Ovary (tissue), 9 donors: ENCODE measurements around the gene RFFL. TPM values are rescaled to one million over a fixed set of nuclear protein-coding genes. Genes with fewer than 3 reads are reported as not detected.

Source experiments
- DNase-seq, 5 donors: peaks; one replicate each; pipeline ENCODE4 v3.0.0-alpha.2; 2019 to 2020
- H3K27ac ChIP-seq, 2 donors: fragments of 200-600 bp; one replicate each; pipeline versions ENCODE4 v1.5.1 to v1.8.0; 2019 to 2022
- H3K27me3 ChIP-seq: fragments of 200-600 bp; one replicate; pipeline ENCODE4 v1.8.0; 2022
- H3K36me3 ChIP-seq: fragments of 200-600 bp; sonication (generic); one replicate; pipeline ENCODE4 v1.5.1; 2019
- H3K4me1 ChIP-seq: one replicate; pipeline ENCODE4 v1.8.1; 2013; ENCODE audit warnings: mild to moderate bottlenecking, moderate library complexity; ENCODE audit not compliant: insufficient read depth
- H3K4me3 ChIP-seq: fragments of 200-600 bp; sonication (generic); one replicate; pipeline ENCODE4 v1.5.1; 2017
- H3K9me3 ChIP-seq, 2 donors: fragments of 200-600 bp in 1 of 2; sonication (generic) in 1 of 2; one replicate each; pipeline versions ENCODE4 v1.5.1 to v1.8.1; 2013 to 2019; ENCODE audit warnings: mild to moderate bottlenecking in 1 of 2, moderate library complexity in 1 of 2
- EP300 ChIP-seq: sonication (generic); formaldehyde crosslinking; IDR thresholded peaks from one replicate; pipeline ENCODE4 v1.6.1; 2017; ENCODE audit warnings: antibody characterized with exemption
- POLR2A ChIP-seq: fragments of 450-650 bp; IDR thresholded peaks from one replicate; pipeline ENCODE4 v1.6.1; 2017; ENCODE audit warnings: antibody characterized with exemption, mild to moderate bottlenecking, moderate library complexity
- WGBS, 3 donors: extraction: QIAGEN DNeasy Blood & Tissue Kit in 1 of 3; methylation state at CpG; one replicate each; pipeline versions ENCODE4 v1.1.5 to v1.1.7; 2013 to 2017; 5-methylcytosine and 5-hydroxymethylcytosine counted together
- intact Hi-C, 4 donors: fragments of 100-400 bp; cut with DNase I; formaldehyde crosslinking; loops; one replicate each; pipeline versions ENCODE4 v1.11.0 to v1.15.1; 2022 to 2023
- polyA plus RNA-seq, 2 donors: library from polyadenylated mRNA; stranded (reverse); fragments of 200-250 nt in 1 of 2; fragments of 350-450 nt in 1 of 2; fragmentation: Illumina TruSeq in 1 of 2; extraction: RNeasy Lipid Tissue Mini Kit (QIAGEN cat#74804) in 1 of 2; gene quantifications; one replicate each; pipeline ENCODE4 v1.2.3, GENCODE V29; 2013 to 2014
- total RNA-seq, 7 donors: library from RNA; depleted of rRNA in 2 of 7; stranded (reverse); fragments of >200 nt in 2 of 7; fragmentation: NEBNext Ultra II Directional in 3 of 7; extraction: Animal tissue kit (Norgen Biotek cat#: 25700) in 3 of 7; gene quantifications; one replicate each; pipeline versions ENCODE4 v1.1.0 to v1.2.4, GENCODE V29; 2016 to 2023
- TF ChIP-seq, protein P1 (sequence below), 3 donors: fragments of 450-650 bp in 2 of 3; fragments of 200-600 bp in 1 of 3; IDR thresholded peaks; one replicate each; pipeline versions ENCODE4 v1.5.1 to v1.8.0; 2016 to 2022; ENCODE audit warnings: antibody characterized with exemption in 3 of 3, mild to moderate bottlenecking in 1 of 3
- donor health status: DM: no; HTN: no; CAD: no; lungs with moderate emphysema.
- donor health status: DM: no; HTN: no; CAD: no.
- donor health status: Bipolar disorder and iron deficiency.
- donor health status: DM: yes; HTN: yes; CAD: no.
- donor health status: DM: no; HTN: no; CAD: no.
- donor health status: DM: yes; HTN: yes; CAD: no.

The RFFL gene
- total and polyA plus RNA-seq, 9 donors, result 6.3 to 23.9 (median 18.5) TPM

DNA sequence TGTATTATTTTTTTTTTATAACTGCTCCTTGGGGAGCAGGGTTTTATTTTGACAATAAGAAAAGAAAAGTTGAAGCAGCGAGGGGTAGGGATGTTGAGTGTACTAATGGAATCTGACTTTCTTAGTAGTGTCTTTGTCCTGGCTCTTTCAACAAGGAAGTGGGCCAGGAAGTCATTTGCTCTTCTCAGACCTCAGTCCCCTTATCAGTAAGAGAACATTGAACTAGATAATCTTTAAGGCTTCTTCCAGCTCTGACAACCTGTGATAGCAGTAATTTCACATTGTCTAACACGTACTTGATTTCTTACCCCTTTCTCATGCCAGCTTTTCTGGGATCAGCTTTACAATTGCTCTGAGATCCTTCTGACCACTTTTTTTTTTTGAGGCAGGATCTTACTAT, 74.9 kb downstream of the RFFL start:
- no peaks in the 10 kb centered on the region for H3K27me3 ChIP-seq
- no peaks in the 10 kb centered on the region for H3K4me1 ChIP-seq
- intact Hi-C loops, result loop anchor here in 1 of 4 donors (10.0 kb wide), 1 partner anchor 96 kb away; no protein-coding TSS in a partner anchor
- DNase-seq, result no peak
- TF ChIP-seq POLR2A (no peak), EP300 (no peak)
- TF ChIP-seq, protein P1, sequence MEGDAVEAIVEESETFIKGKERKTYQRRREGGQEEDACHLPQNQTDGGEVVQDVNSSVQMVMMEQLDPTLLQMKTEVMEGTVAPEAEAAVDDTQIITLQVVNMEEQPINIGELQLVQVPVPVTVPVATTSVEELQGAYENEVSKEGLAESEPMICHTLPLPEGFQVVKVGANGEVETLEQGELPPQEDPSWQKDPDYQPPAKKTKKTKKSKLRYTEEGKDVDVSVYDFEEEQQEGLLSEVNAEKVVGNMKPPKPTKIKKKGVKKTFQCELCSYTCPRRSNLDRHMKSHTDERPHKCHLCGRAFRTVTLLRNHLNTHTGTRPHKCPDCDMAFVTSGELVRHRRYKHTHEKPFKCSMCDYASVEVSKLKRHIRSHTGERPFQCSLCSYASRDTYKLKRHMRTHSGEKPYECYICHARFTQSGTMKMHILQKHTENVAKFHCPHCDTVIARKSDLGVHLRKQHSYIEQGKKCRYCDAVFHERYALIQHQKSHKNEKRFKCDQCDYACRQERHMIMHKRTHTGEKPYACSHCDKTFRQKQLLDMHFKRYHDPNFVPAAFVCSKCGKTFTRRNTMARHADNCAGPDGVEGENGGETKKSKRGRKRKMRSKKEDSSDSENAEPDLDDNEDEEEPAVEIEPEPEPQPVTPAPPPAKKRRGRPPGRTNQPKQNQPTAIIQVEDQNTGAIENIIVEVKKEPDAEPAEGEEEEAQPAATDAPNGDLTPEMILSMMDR (IDR thresholded peaks at IDR 0.05), result no peak
- H3K36me3 ChIP-seq, result no peaks in the 10 kb centered on the region
- no peak overlapping the region for H3K4me3 ChIP-seq
- 90 to 92% (median 90%) methylated on average over 2 of the region's 2 CpGs for WGBS, 3 donors
- no peak overlapping the region for H3K27ac ChIP-seq
- H3K9me3 ChIP-seq, result no peaks in the 10 kb centered on the region

DNA sequence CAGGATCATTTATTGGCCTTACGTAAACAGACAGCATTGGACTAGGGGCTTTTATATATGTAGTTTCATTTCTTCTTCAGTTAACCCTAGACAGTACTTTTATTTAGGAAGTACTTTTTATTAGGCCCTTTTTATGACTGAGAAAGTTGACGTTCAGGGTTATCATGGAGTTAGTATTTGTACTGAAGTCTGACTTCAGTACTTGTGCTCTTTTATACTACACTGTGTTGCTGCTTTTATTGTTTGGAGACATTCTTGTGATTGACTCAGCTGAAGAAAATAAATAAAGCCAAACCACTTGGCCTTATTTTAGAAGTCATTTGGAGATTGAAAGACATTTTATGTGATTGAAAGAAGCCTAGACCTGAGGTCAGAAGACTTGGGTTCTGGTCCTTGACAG, 76.3 kb downstream of the RFFL start:
- TF ChIP-seq POLR2A (no peak), EP300 (no peak)
- TF ChIP-seq, protein P1 (IDR thresholded peaks at IDR 0.05), result no peak
- Histone ChIP-seq H3K4me3 (no peak overlapping the region), H3K9me3 (no peaks in the 10 kb centered on the region), H3K36me3 (no peaks in the 10 kb centered on the region), H3K4me1 (peaks cover 2% of the 10 kb centered on the region), H3K27ac (no peak overlapping the region), H3K27me3 (no peaks in the 10 kb centered on the region)
- DNase-seq, result no peak
- intact Hi-C loops, result loop anchor here in 1 of 4 donors (10.0 kb wide), 1 partner anchor 98 kb away; no protein-coding TSS in a partner anchor
- WGBS, 3 donors, result 84 to 89% (median 87%) methylated on average over 2 of the region's 2 CpGs

DNA sequence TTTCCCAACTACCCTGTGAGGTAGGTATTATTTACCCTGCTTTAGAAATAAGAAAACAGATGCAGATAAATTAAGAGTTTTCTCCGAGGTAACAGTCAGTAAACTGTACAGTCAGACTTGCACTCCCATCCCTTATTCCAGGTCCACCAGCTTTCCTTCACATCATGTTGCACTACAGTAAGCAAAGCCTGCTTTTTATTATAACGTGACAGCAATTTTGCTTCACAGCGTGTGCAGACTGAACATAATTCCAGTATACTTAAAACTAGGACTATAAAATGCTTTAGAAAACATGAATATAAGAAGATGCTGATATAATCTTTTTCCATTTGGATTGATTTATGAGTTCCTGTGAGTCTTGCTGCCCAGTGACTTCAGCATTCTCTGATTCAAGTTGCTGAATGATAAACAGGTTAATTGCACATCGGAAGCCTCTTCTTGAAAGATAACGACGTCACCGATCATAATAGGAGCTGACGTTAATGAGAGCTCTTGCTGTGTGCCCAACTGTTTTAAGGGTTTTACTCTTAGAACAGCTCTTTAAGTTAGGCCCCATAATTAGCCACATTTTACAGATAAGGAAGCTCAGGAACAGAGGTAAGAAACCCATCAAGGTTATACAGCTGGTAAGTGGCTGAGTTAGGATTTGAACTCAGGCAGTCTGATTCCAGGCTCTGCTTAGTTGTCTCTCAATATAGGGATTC, 81.8 kb downstream of the RFFL start:
- Histone ChIP-seq H3K27me3 (no peaks in the 10 kb centered on the region), H3K36me3 (no peaks in the 10 kb centered on the region), H3K4me1 (peaks cover 8% of the 10 kb centered on the region), H3K9me3 (no peaks in the 10 kb centered on the region), H3K27ac (peak overlapping the region in 1 of 2 donors; percentile 100), H3K4me3 (peak overlapping the region; percentile 84)
- intact Hi-C loops, result loop anchor here in 1 of 4 donors (10.0 kb wide), 1 partner anchor 103 kb away; no protein-coding TSS in a partner anchor
- TF ChIP-seq EP300 (no peak), POLR2A (no peak)
- DNase-seq, result no peak
- 8 to 10% (median 9%) methylated on average over 8 of the region's 8 CpGs for WGBS, 3 donors

DNA sequence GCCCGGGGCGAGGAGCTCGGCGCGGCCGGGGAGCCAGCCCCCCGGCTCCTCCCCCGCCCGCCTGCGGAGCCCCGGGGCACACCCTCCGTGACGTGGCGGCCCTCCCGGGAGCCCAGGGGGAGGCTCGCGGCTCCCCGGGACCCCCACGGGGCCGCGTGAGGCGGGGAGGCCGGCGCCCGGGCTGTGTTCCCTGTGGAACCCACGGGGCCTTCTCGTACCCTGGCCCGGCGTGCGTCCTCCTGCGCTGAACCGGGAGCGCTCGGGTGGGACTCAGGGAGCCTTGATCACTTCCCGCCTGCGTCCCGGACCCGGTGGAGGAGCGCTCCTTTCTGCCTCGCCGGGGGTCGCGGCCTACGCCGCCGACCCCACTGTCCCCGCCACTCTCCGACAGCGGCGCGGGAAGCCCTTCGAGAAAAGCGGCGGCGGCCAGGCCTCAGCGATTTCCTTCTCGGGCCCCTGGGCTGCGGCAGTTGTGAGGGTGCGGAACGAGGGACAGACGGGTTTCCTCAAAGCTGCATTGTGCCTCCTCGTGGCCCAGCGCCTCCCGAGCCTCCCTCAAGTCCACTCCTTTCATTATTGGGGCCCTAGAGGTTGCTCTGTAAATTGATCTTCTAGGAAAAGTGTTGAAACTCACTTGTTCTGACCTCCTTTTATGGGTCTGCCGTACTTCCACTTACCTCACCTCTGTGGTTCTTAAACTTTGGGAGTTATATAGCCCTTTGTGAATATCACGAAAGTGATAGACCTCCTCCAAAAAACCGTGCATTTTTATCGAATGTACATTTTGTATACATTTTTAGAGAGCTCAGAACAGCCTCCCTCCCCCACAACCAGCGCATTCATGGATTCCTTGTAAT, 82.6 kb downstream of the RFFL start:
- Histone ChIP-seq H3K9me3 (no peaks in the 10 kb centered on the region), H3K27me3 (no peaks in the 10 kb centered on the region), H3K36me3 (no peaks in the 10 kb centered on the region), H3K4me3 (peak overlapping the region; percentile 84), H3K4me1 (peaks cover 8% of the 10 kb centered on the region), H3K27ac (peak overlapping the region; percentile 99 to 100)
- DNase-seq, result peak in 4 of 5 donors; percentile 51 to 86 (median 79)
- 0 to 1% (median 0%) methylated on average over 20 to 68 of the region's 69 CpGs for WGBS, 3 donors
- intact Hi-C loops, result loop anchor here in 1 of 4 donors (10.0 kb wide), 1 partner anchor 104 kb away; no protein-coding TSS in a partner anchor
- TF ChIP-seq, protein P1 (IDR thresholded peaks at IDR 0.05), result peak; percentile 13 to 42 (median 18)
- TF ChIP-seq EP300, result no peak
- no peak for TF ChIP-seq POLR2A
